CD4-positive, alpha-beta T cell treated with Interferon gamma for 1 hour (primary cell): ENCODE results near the gene TCF7L1.
A peak's percentile ranks its signal among the peaks of the same experiment; 100 is the strongest.
"Not testable (repeated sequence)": the region's sequence is repeated elsewhere in the genome, so short reads cannot be mapped to it uniquely, and the experiment has no call there.

Source experiments
- DNase-seq: peaks from one replicate; pipeline ENCODE4 v3.0.0-alpha.2; 2020

TCF7L1 gene

GRCh38 chr2:85291425-85292023 lies 158.3 kb downstream of the TCF7L1 start:
- no peak for DNase-seq

GRCh38 chr2:85302121-85302520 lies 168.9 kb downstream of the TCF7L1 start:
- DNase-seq, result no peak

GRCh38 chr2:85303780-85304531 lies 170.8 kb downstream of the TCF7L1 start:
- no peak for DNase-seq

- no peak for DNase-seq
These were observed 174.3 kb downstream of the TCF7L1 start for GRCh38 chr2:85307527-85307897.

- DNase-seq, result no peak
These were observed 175.0 kb downstream of the TCF7L1 start for GRCh38 chr2:85308201-85308600.

GRCh38 chr2:85308896-85309555 lies 175.8 kb downstream of the TCF7L1 start:
- no peak for DNase-seq

GRCh38 chr2:85309699-85310321 lies 176.6 kb downstream of the TCF7L1 start:
- DNase-seq, result no peak

- DNase-seq, result no peak
These were observed 177.1 kb downstream of the TCF7L1 start for GRCh38 chr2:85310330-85310729.

- DNase-seq, result no peak
These were observed 179.2 kb downstream of the TCF7L1 start for GRCh38 chr2:85312404-85312803.

- DNase-seq, result no peak
These were observed 181.7 kb downstream of the TCF7L1 start for GRCh38 chr2:85314884-85315242.

- DNase-seq, result not testable (repeated sequence)
These were observed 182.7 kb downstream of the TCF7L1 start for GRCh38 chr2:85315921-85316320.

- DNase-seq, result no peak
These were observed 185.3 kb downstream of the TCF7L1 start for GRCh38 chr2:85318222-85319074.

- no peak for DNase-seq
These were observed 186.6 kb downstream of the TCF7L1 start for GRCh38 chr2:85319796-85320195.

- DNase-seq, result no peak
These were observed 190.3 kb downstream of the TCF7L1 start for GRCh38 chr2:85323351-85323987.

- DNase-seq, result not testable (repeated sequence)
These were observed 190.8 kb downstream of the TCF7L1 start for GRCh38 chr2:85323988-85324367.

GRCh38 chr2:85324639-85325465 lies 191.7 kb downstream of the TCF7L1 start:
- no peak for DNase-seq

- DNase-seq, result no peak
These were observed 192.2 kb downstream of the TCF7L1 start for GRCh38 chr2:85325466-85325811.

- peak; percentile 26 for DNase-seq
These were observed 193.4 kb downstream of the TCF7L1 start for GRCh38 chr2:85326406-85327159.

GRCh38 chr2:85327160-85327821 lies 194.1 kb downstream of the TCF7L1 start:
- peak; percentile 49 for DNase-seq
